GM12878 (cell line): ENCODE results near the gene SEMA4C.

Experiments
- CTCF ChIP-seq, 3 experiments: IDR thresholded peaks in 2 of 3; conservative IDR thresholded peaks in 1 of 3; 2 replicates each; pipeline ENCODE4 v1.5.1; 2011; ENCODE audit warnings: low read depth in 3 of 3, low read length in 3 of 3, mild to moderate bottlenecking in 3 of 3, control low read depth in 2 of 3, moderate library complexity in 2 of 3, inconsistent platforms in 1 of 3, mixed read lengths in 1 of 3; ENCODE audit not compliant: control insufficient read depth in 2 of 3, insufficient read depth in 1 of 3; ENCODE audit errors: extremely low read depth in 1 of 3
- EP300 ChIP-seq, 2 experiments: fragments of 150-350 bp in 1 of 2; IDR thresholded peaks; 2 replicates each; pipeline ENCODE4 v1.6.1; 2011 to 2012; ENCODE audit warnings: low read depth in 2 of 2, low read length in 2 of 2, borderline replicate concordance in 1 of 2, improper control_type of control experiment in 1 of 2, inconsistent platforms in 1 of 2; ENCODE audit not compliant: control insufficient read depth in 1 of 2
- ETV6 ChIP-seq, 2 experiments: fragments of 450-650 bp in 1 of 2; IDR thresholded peaks in 1 of 2; conservative IDR thresholded peaks in 1 of 2; 2 replicates each; pipeline ENCODE4 v1.6.1; 2014; ENCODE audit warnings: antibody characterized with exemption in 1 of 2, borderline replicate concordance in 1 of 2, low read depth in 1 of 2, mild to moderate bottlenecking in 1 of 2, moderate library complexity in 1 of 2
- FOS ChIP-seq: IDR thresholded peaks from 3 replicates; pipeline ENCODE4 v1.6.1; 2011; ENCODE audit warnings: borderline replicate concordance; ENCODE audit not compliant: insufficient read length; ENCODE audit errors: extremely low read depth
- FOXK2 ChIP-seq: fragments of 450-650 bp; IDR thresholded peaks from 2 replicates; pipeline ENCODE4 v1.6.1; 2017; ENCODE audit warnings: mild to moderate bottlenecking, moderate library complexity
- HCFC1 ChIP-seq: fragments of 150-350 bp; IDR thresholded peaks from 2 replicates; pipeline ENCODE4 v1.6.1; 2014; ENCODE audit warnings: low read length
- POLR2A ChIP-seq: IDR thresholded peaks from 2 replicates; pipeline ENCODE4 v1.6.1; 2011; ENCODE audit warnings: low read depth, mild to moderate bottlenecking, low read length
- POLR2AphosphoS5 ChIP-seq: IDR thresholded peaks from 2 replicates; pipeline ENCODE4 v1.6.1; 2011; ENCODE audit warnings: mild to moderate bottlenecking, low read length, inconsistent platforms
- RAD21 ChIP-seq: IDR thresholded peaks from 2 replicates; pipeline ENCODE4 v1.6.1; 2011; ENCODE audit warnings: mild to moderate bottlenecking, low read depth, low read length, moderate library complexity; ENCODE audit not compliant: insufficient read depth
- SIX5 ChIP-seq: IDR thresholded peaks from 2 replicates; pipeline ENCODE4 v1.6.1; 2011; ENCODE audit warnings: mild to moderate bottlenecking, low read depth, low read length, moderate library complexity; ENCODE audit not compliant: severe bottlenecking
- SP1 ChIP-seq: IDR thresholded peaks from one replicate; pipeline ENCODE4 v1.6.1; 2011; ENCODE audit warnings: low read depth, low read length
- SRF ChIP-seq, 2 experiments: IDR thresholded peaks; 2 replicates each; pipeline ENCODE4 v1.6.1; 2011; ENCODE audit warnings: low read depth in 2 of 2, low read length in 2 of 2, mild to moderate bottlenecking in 1 of 2, moderate library complexity in 1 of 2

- TF ChIP-seq SIX5, result no peak
- TF ChIP-seq CTCF (IDR thresholded peaks at IDR 0.05 in 2 of 3, conservative IDR thresholded peaks at IDR 0.05 in 1 of 3; ENCODE audit: control insufficient read depth in 2 of 3, extremely low read depth in 1 of 3, insufficient read depth in 1 of 3, low read depth in 3 of 3, low read length in 3 of 3), result no peak
- TF ChIP-seq SP1, result no peak
- TF ChIP-seq EP300 (IDR thresholded peaks at IDR 0.05; ENCODE audit: borderline replicate concordance in 1 of 2, control insufficient read depth in 1 of 2, low read depth in 2 of 2, low read length in 2 of 2), result no peak
- TF ChIP-seq POLR2A, result no peak
- TF ChIP-seq FOXK2, result no peak
- no peak for TF ChIP-seq ETV6 (conservative IDR thresholded peaks at IDR 0.05 in 1 of 2, IDR thresholded peaks at IDR 0.05 in 1 of 2; ENCODE audit: borderline replicate concordance in 1 of 2, low read depth in 1 of 2)
- no peak for TF ChIP-seq HCFC1
- no peak for TF ChIP-seq POLR2AphosphoS5
- TF ChIP-seq SRF (IDR thresholded peaks at IDR 0.05; ENCODE audit: low read depth in 2 of 2, low read length in 2 of 2), result no peak
- TF ChIP-seq RAD21, result no peak
- TF ChIP-seq FOS, result no peak
These were observed 27.3 kb downstream of the SEMA4C start for GRCh38 chr2:96842600-96842999.
